ENCODE results near the gene RBAK.
"Not testable (repeated sequence)": the region's sequence is repeated elsewhere in the genome, so short reads cannot be mapped to it uniquely, and the experiment has no call there.

Gene RBAK

DNA sequence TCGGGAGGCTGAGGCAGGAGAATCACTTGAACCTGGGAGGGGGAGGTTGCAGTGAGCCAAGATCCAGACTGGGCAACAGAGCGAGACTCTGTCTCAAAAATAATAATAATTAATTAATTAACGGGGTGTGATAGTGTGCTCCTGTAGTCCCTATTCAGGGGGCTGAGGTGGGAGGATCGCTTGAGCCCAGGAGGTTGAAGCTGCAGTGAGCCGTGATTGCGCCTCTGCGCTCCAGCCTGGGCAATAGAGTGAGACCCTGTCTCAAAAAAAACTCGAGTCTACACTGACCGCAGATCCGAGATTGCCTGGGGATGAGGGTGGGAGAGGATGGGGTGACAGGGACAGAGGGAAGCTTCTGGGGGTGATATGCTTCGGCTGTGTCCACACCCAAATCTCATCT is 29.5 kb downstream of the RBAK start:
- not testable (repeated sequence) for H3K4me1 Mint-ChIP-seq; DNase-seq; H3K36me3 Mint-ChIP-seq (ENCODE audit: low read depth); H3K4me3 Mint-ChIP-seq; H3K9me3 Mint-ChIP-seq; H3K27ac Mint-ChIP-seq; ATAC-seq
- H3K27me3 Mint-ChIP-seq: peaks cover 38% of the 10 kb centered on the region

- peaks cover 32% of the 10 kb centered on the region for H3K27me3 Mint-ChIP-seq
- H3K4me3 Mint-ChIP-seq: no peak overlapping the region
- no peaks in the 10 kb centered on the region for H3K9me3 Mint-ChIP-seq
- H3K27ac Mint-ChIP-seq: no peak overlapping the region
- ATAC-seq (peak; percentile 48), DNase-seq (no peak)
- H3K36me3 Mint-ChIP-seq (ENCODE audit: low read depth): no peaks in the 10 kb centered on the region
- no peaks in the 10 kb centered on the region for H3K4me1 Mint-ChIP-seq
These were observed 32.1 kb downstream of the RBAK start for GRCh38 chr7:5077740-5078139.

DNA sequence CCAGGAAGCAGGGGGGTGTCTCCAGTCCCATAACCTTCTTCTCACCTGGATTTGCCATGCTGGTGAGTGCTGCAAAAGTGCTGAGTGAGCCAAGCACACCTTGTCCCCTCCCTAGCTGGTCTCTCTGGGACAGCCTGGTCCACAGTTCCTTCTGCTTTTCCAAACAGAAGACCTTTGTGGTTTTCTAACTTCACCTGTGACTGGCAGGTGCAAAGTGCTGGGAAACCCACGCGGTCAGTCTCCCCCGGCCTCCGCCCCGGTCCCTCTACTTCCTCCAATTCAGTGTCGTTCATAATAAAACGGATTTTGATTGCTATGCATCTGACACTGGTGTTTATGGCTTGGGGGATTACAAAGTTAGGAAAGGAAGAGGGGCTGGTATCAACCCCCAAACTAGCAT is 37.1 kb downstream of the RBAK start:
- ATAC-seq (no peak), DNase-seq (no peak)
- H3K9me3 Mint-ChIP-seq: no peaks in the 10 kb centered on the region
- no peak overlapping the region for H3K27ac Mint-ChIP-seq
- no peaks in the 10 kb centered on the region for H3K36me3 Mint-ChIP-seq (ENCODE audit: low read depth)
- no peaks in the 10 kb centered on the region for H3K4me1 Mint-ChIP-seq
- peaks cover 29% of the 10 kb centered on the region for H3K27me3 Mint-ChIP-seq
- no peak overlapping the region for H3K4me3 Mint-ChIP-seq

DNA sequence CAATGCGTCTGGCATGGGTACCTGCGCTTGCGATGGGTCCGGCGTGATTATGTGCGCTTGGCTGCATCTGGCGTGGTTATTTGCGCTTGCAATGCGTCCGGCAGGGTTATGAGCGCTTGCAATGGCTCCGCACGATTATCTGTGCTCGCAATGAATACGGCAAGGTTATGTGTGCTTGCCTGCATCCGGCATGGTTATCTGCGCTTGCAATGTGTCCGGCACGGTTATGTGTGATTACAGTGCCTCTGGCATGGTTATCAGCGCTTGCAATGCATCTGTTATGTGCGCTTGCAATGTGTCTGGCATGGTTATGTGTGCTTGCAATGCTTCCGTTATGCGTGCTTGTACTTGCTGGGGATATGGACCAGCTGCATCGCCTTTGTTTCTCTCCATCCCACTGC is 37.7 kb downstream of the RBAK start:
- Mint-ChIP-seq H3K27me3 (peaks cover 25% of the 10 kb centered on the region), H3K36me3 (ENCODE audit: low read depth) (no peaks in the 10 kb centered on the region), H3K27ac (no peak overlapping the region), H3K4me1 (no peaks in the 10 kb centered on the region), H3K4me3 (no peak overlapping the region), H3K9me3 (no peaks in the 10 kb centered on the region)
- ATAC-seq (no peak), DNase-seq (no peak)

DNA sequence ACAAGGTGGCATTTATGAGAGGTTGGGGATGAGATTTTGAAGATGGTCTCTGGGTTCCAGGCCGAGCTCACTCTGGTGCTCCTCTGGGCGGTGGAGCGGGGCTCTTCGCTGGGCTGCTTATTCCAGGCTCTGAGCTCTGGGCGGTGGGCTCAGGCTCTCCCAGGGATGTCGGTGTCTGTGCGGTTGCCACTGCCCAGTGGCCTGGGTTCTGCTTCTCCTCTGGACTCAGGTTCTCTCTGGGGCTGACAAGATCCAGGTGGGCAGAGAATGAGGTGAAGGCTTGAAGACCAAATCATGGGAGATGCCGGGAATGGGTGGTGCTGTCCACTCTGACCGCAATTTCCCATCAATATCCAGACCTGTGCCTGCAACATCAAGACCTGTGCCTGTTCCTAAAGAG is 40.6 kb downstream of the RBAK start:
- H3K27me3 Mint-ChIP-seq: peaks cover 19% of the 10 kb centered on the region
- no peak overlapping the region for H3K27ac Mint-ChIP-seq
- H3K9me3 Mint-ChIP-seq: no peaks in the 10 kb centered on the region
- H3K4me3 Mint-ChIP-seq: no peak overlapping the region
- ATAC-seq (no peak), DNase-seq (no peak)
- no peaks in the 10 kb centered on the region for H3K4me1 Mint-ChIP-seq
- H3K36me3 Mint-ChIP-seq (ENCODE audit: low read depth): no peaks in the 10 kb centered on the region

DNA sequence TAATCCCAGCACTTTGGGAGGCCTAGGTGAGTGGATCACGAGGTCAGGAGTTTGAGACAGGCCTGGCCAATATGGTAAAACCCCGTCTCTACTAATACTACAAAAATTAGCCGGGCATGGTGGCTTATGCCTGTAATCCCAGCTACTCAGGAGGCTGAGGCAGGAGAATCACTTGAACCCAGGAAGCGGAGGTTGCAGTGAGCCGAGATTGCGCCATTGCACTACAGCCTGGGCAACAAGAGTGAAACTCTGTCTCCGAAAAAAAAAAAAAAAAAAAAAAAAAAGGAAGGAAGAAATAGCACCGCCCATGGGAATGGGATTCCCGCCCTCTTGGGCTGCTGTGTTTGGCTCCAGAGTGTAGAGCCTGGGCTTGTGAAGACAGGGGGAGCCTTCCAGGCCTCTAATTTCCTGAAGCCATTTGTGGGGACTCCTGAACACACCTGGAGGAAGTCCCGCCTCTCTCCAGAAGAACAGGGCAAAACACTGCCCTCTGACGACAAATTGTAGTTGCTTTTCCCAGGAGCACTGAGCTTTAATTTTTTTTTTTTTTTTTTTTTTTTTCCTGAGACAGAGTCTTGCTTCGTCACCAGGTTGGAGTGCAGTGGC is 42.7 kb downstream of the RBAK start:
- not testable (repeated sequence) for DNase-seq, ATAC-seq, H3K9me3 Mint-ChIP-seq

GRCh38 chr7:5088906-5089305 is 43.2 kb downstream of the RBAK start:
- Mint-ChIP-seq H3K27me3 (peaks cover 14% of the 10 kb centered on the region), H3K9me3 (peaks cover 8% of the 10 kb centered on the region)
- no peak for DNase-seq

More for the DNA sequence above, 42.7 kb downstream of the RBAK start:
- not testable (repeated sequence) for H3K4me1 Mint-ChIP-seq; H3K4me3 Mint-ChIP-seq; H3K27ac Mint-ChIP-seq; H3K36me3 Mint-ChIP-seq (ENCODE audit: low read depth)
- peaks cover 14% of the 10 kb centered on the region for H3K27me3 Mint-ChIP-seq

DNA sequence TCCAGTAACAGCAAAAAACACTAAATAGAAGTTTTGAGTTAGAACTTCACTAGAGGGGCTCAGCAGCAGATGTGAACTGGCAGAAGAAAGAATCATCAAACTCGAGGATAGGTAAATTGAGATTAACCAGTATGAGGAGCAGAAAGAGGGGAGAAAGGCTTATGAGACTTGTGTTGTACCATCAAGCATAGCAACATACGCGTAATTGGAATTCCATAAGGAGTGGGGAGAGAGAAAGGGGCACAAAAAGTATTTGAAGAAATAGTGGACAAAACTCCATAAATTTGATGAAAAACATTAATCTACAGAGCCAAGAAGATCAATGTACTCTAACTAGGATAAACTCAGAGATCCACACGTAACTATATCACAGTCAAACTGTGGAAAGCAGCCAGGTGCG is 48.3 kb downstream of the RBAK start:
- Mint-ChIP-seq H3K4me1 (no peaks in the 10 kb centered on the region), H3K27ac (no peak overlapping the region), H3K4me3 (no peak overlapping the region), H3K27me3 (peaks cover 2% of the 10 kb centered on the region), H3K9me3 (peaks cover 29% of the 10 kb centered on the region), H3K36me3 (ENCODE audit: low read depth) (peaks cover 3% of the 10 kb centered on the region)
- DNase-seq (no peak), ATAC-seq (no peak)

More at GRCh38 chr7:5088906-5089305, 43.2 kb downstream of the RBAK start:
- Mint-ChIP-seq H3K36me3 (ENCODE audit: low read depth) (peaks cover 1% of the 10 kb centered on the region), H3K4me3 (no peak overlapping the region), H3K4me1 (no peaks in the 10 kb centered on the region), H3K27ac (no peak overlapping the region)
- no peak for ATAC-seq

GRCh38 chr7:5094641-5095040 is 49.0 kb downstream of the RBAK start:
- Mint-ChIP-seq H3K36me3 (ENCODE audit: low read depth) (peaks cover 3% of the 10 kb centered on the region), H3K4me1 (no peaks in the 10 kb centered on the region), H3K4me3 (no peak overlapping the region), H3K9me3 (peaks cover 29% of the 10 kb centered on the region), H3K27ac (no peak overlapping the region), H3K27me3 (no peaks in the 10 kb centered on the region)
- ATAC-seq (no peak), DNase-seq (no peak)

- ATAC-seq: no peak
- Mint-ChIP-seq H3K27me3 (peaks cover 9% of the 10 kb centered on the region), H3K36me3 (ENCODE audit: low read depth) (no peaks in the 10 kb centered on the region), H3K4me3 (no peak overlapping the region), H3K9me3 (no peaks in the 10 kb centered on the region), H3K27ac (no peak overlapping the region), H3K4me1 (no peaks in the 10 kb centered on the region)
- DNase-seq: no peak
These were observed 70.7 kb downstream of the RBAK start for GRCh38 chr7:5116359-5116758.

DNA sequence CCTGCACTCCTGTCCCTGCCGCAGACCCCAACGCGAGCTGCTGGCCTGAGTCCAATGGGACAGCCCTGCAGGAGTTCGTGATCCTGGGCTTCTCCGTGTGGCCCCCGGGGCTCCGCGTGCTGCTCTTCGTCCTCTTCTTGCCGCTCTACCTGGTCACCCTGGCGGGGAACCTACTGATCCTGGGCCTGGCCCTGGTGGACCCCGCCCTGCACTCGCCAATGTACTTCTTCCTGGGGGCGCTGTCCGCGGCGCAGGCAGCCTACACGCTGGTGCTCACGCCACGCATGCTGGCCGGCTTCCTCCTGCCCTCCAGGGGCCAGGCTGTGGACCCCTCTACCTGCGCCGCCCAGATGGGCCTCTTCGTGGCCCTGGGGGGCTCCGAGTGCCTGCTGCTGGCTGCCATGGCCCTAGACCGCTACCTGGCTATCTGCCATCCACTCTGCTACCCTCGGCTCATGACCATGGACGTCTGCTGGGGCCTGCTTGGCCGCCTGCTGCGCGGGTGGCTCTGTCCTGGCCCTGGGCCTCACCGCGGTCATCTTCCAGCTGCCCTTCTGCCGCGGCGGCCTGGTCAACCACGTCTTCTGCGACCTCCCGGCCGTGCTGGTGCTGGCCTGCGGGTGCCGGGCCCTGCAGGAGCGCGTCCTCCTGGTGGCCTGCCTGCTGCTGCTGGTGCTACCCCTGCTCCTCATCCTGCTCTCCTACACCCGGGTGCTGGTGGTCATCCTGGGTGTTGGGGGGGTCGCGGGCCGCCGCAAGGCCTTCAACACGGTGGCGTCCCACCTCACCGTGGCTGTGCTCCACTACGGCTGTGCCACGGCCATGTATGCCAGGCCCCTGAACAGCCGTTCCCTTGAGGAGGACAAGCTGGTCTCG is 71.7 kb downstream of the RBAK start:
- DNase-seq (no peak), ATAC-seq (no peak)
- Mint-ChIP-seq H3K4me3 (no peak overlapping the region), H3K4me1 (no peaks in the 10 kb centered on the region), H3K27ac (no peak overlapping the region), H3K27me3 (peaks cover 9% of the 10 kb centered on the region), H3K36me3 (ENCODE audit: low read depth) (no peaks in the 10 kb centered on the region), H3K9me3 (no peaks in the 10 kb centered on the region)
